GM12891 (cell line): ENCODE measurements around the gene DSC2.

Source experiments
- PAX5 ChIP-seq: IDR thresholded peaks from 2 replicates; pipeline ENCODE4 v1.6.1; 2011; ENCODE audit warnings: low read length, moderate library complexity, mild to moderate bottlenecking; ENCODE audit not compliant: insufficient read depth, severe bottlenecking
- POLR2A ChIP-seq: IDR thresholded peaks from 2 replicates; pipeline ENCODE4 v1.6.1; 2011; ENCODE audit warnings: low read depth, low read length, control low read depth
- POLR2AphosphoS5 ChIP-seq: IDR thresholded peaks from 2 replicates; pipeline ENCODE4 v1.6.1; 2011; ENCODE audit warnings: low read depth, low read length, control low read depth
- POU2F2 ChIP-seq: IDR thresholded peaks from 2 replicates; pipeline ENCODE4 v1.6.1; 2011; ENCODE audit warnings: low read depth, mild to moderate bottlenecking, control low read depth, low read length, moderate library complexity
- SPI1 ChIP-seq: IDR thresholded peaks from 2 replicates; pipeline ENCODE4 v1.6.1; 2011; ENCODE audit warnings: low read depth, low read length, control low read depth
- TAF1 ChIP-seq: IDR thresholded peaks from 2 replicates; pipeline ENCODE4 v1.6.1; 2011; ENCODE audit warnings: low read depth, low read length, control low read depth

GRCh38 chr18:31097666-31098065, 4.6 kb downstream of the DSC2 start:
- TF ChIP-seq POLR2AphosphoS5 = no peak
- no peak for TF ChIP-seq POLR2A
- TF ChIP-seq TAF1 = no peak
- no peak for TF ChIP-seq SPI1
- no peak for TF ChIP-seq POU2F2
- TF ChIP-seq PAX5 = no peak
